Upper lobe of left lung (tissue), 6 donors: ENCODE results near the gene OR6B1. TPM values are rescaled to one million over a fixed set of nuclear protein-coding genes. Genes with fewer than 3 reads are reported as not detected.
"Not testable (repeated sequence)": the region's sequence is repeated elsewhere in the genome, so short reads cannot be mapped to it uniquely, and the experiment has no call there.

Source experiments
- ATAC-seq, 2 donors: fragments of 200-7000 bp; cut with Tn5 transposase; one replicate each; pipeline ENCODE4 v1.9.1; 2022; ENCODE audit warnings: mild to moderate bottlenecking in 2 of 2, moderate library complexity in 2 of 2; ENCODE audit not compliant: low FRiP score in 2 of 2
- DNase-seq, 2 donors: peaks; one replicate each; pipeline ENCODE4 v3.0.0-alpha.2; 2019 to 2020
- H3K27ac ChIP-seq, 4 donors: fragments of 200-600 bp; sonication (generic); one replicate each; pipeline ENCODE4 v1.5.1; 2016 to 2019
- H3K27me3 ChIP-seq, 4 donors: fragments of 200-600 bp; sonication (generic); one replicate each; pipeline ENCODE4 v1.5.1; 2017 to 2019
- H3K36me3 ChIP-seq, 4 donors: fragments of 200-600 bp; sonication (generic); one replicate each; pipeline ENCODE4 v1.5.1; 2016 to 2019
- H3K4me1 ChIP-seq, 4 donors: fragments of 200-600 bp; sonication (generic); one replicate each; pipeline ENCODE4 v1.5.1; 2018 to 2019
- H3K4me3 ChIP-seq, 4 donors: fragments of 200-600 bp; sonication (generic); one replicate each; pipeline ENCODE4 v1.5.1; 2017 to 2019; ENCODE audit warnings: mild to moderate bottlenecking in 2 of 4, moderate library complexity in 1 of 4
- H3K9me3 ChIP-seq, 4 donors: fragments of 200-600 bp; sonication (generic); one replicate each; pipeline ENCODE4 v1.5.1; 2018 to 2019
- CTCF ChIP-seq, 6 experiments: fragments of 450-650 bp in 4 of 6; fragments of 200-600 bp in 2 of 6; sonication (generic) in 2 of 6; IDR thresholded peaks; one replicate each; pipeline ENCODE4 v1.5.1; 2016 to 2019; ENCODE audit warnings: antibody characterized with exemption in 6 of 6
- EP300 ChIP-seq, 4 donors: sonication (generic); formaldehyde crosslinking; IDR thresholded peaks; one replicate each; pipeline ENCODE4 v1.5.1; 2017; ENCODE audit warnings: antibody characterized with exemption in 4 of 4, control low read depth in 2 of 4
- POLR2A ChIP-seq, 4 donors: fragments of 450-650 bp; IDR thresholded peaks; one replicate each; pipeline ENCODE4 v1.5.1; 2016 to 2017; ENCODE audit warnings: antibody characterized with exemption in 4 of 4, mild to moderate bottlenecking in 2 of 4
- POLR2AphosphoS5 ChIP-seq, 2 donors: sonication (generic); formaldehyde crosslinking; IDR thresholded peaks; one replicate each; pipeline ENCODE4 v1.5.1; 2017; ENCODE audit warnings: antibody characterized with exemption in 2 of 2
- WGBS, 2 donors: methylation state at CpG; one replicate each; pipeline ENCODE4 v1.1.5; 2017 to 2018; 5-methylcytosine and 5-hydroxymethylcytosine counted together
- total RNA-seq, 6 donors: library from RNA; depleted of rRNA in 4 of 6; stranded (reverse); fragments of >200 nt in 4 of 6; gene quantifications; one replicate each; pipeline versions ENCODE4 v1.1.0 to v1.2.1, GENCODE V29; 2016 to 2021
- donor health status: DM: no; HTN: no; CAD: no; lungs with moderate emphysema.
- donor health status: DM: no; HTN: yes; CAD: no; lungs with severe emphysema.

The OR6B1 gene
- total RNA-seq, 6 donors from 2014 or later, result not detected

GRCh38 chr7:144001543-144001942 is 1.4 kb downstream of the OR6B1 start:
- Histone ChIP-seq H3K4me3 (no peak overlapping the region), H3K36me3 (no peaks in the 10 kb centered on the region), H3K27ac (no peak overlapping the region), H3K9me3 (no peaks in the 10 kb centered on the region), H3K4me1 (no peaks in the 10 kb centered on the region), H3K27me3 (no peaks in the 10 kb centered on the region)
- no peak for DNase-seq
- ATAC-seq, result no peak
- WGBS, 2 donors, result 65 to 68% methylated on average over 3 of the region's 3 CpGs
- no peak for TF ChIP-seq POLR2A (IDR thresholded peaks at IDR 0.05)
- TF ChIP-seq CTCF (IDR thresholded peaks at IDR 0.05), result no peak
- TF ChIP-seq EP300 (IDR thresholded peaks at IDR 0.05), result no peak
- TF ChIP-seq POLR2AphosphoS5 (IDR thresholded peaks at IDR 0.05), result no peak

GRCh38 chr7:144004703-144005102 is 4.6 kb downstream of the OR6B1 start:
- Histone ChIP-seq H3K4me3 (no peak overlapping the region), H3K27me3 (no peaks in the 10 kb centered on the region), H3K36me3 (no peaks in the 10 kb centered on the region), H3K9me3 (peaks cover 0 to 4% (median 1%) of the 10 kb centered on the region in 4 donors), H3K4me1 (no peaks in the 10 kb centered on the region), H3K27ac (no peak overlapping the region)
- no peak for TF ChIP-seq EP300 (IDR thresholded peaks at IDR 0.05)
- no peak for TF ChIP-seq CTCF (IDR thresholded peaks at IDR 0.05)
- no peak for TF ChIP-seq POLR2A (IDR thresholded peaks at IDR 0.05)
- no peak for TF ChIP-seq POLR2AphosphoS5 (IDR thresholded peaks at IDR 0.05)
- no peak for ATAC-seq
- 63 to 67% methylated on average over 5 of the region's 5 CpGs for WGBS, 2 donors
- DNase-seq, result no peak

- no peak overlapping the region for H3K27ac ChIP-seq
Observed at GRCh38 chr7:144006029-144006691, 6.0 kb downstream of the OR6B1 start.

GRCh38 chr7:144006692-144007042 is 6.5 kb downstream of the OR6B1 start:
- H3K27ac ChIP-seq, result no peak overlapping the region
- H3K4me1 ChIP-seq, result no peaks in the 10 kb centered on the region
- H3K9me3 ChIP-seq, result peaks cover 0 to 4% (median 1%) of the 10 kb centered on the region in 4 donors
- 83 to 89% methylated on average over 1 of the region's 1 CpG for WGBS, 2 donors
- H3K27me3 ChIP-seq, result no peaks in the 10 kb centered on the region
- no peak overlapping the region for H3K4me3 ChIP-seq
- TF ChIP-seq CTCF (IDR thresholded peaks at IDR 0.05), result no peak
- no peak for TF ChIP-seq EP300 (IDR thresholded peaks at IDR 0.05)
- no peak for TF ChIP-seq POLR2A (IDR thresholded peaks at IDR 0.05)
- no peak for TF ChIP-seq POLR2AphosphoS5 (IDR thresholded peaks at IDR 0.05)
- ATAC-seq (no peak), DNase-seq (no peak)
- no peaks in the 10 kb centered on the region for H3K36me3 ChIP-seq

More at GRCh38 chr7:144006029-144006691, 6.0 kb downstream of the OR6B1 start:
- Histone ChIP-seq H3K27me3 (no peaks in the 10 kb centered on the region), H3K4me3 (no peak overlapping the region), H3K36me3 (no peaks in the 10 kb centered on the region), H3K4me1 (no peaks in the 10 kb centered on the region), H3K9me3 (peaks cover 0 to 4% (median 1%) of the 10 kb centered on the region in 4 donors)
- 41 to 43% methylated on average over 1 of the region's 1 CpG for WGBS, 2 donors
- ATAC-seq (no peak), DNase-seq (no peak)
- TF ChIP-seq EP300 (IDR thresholded peaks at IDR 0.05) (no peak), CTCF (IDR thresholded peaks at IDR 0.05) (no peak), POLR2A (IDR thresholded peaks at IDR 0.05) (no peak), POLR2AphosphoS5 (IDR thresholded peaks at IDR 0.05) (no peak)

GRCh38 chr7:144009361-144009760 is 9.2 kb downstream of the OR6B1 start:
- Histone ChIP-seq H3K9me3 (peaks cover 0 to 4% (median 1%) of the 10 kb centered on the region in 4 donors), H3K36me3 (no peaks in the 10 kb centered on the region), H3K27me3 (no peaks in the 10 kb centered on the region), H3K4me1 (no peaks in the 10 kb centered on the region), H3K4me3 (no peak overlapping the region), H3K27ac (no peak overlapping the region)
- 82 to 100% methylated on average over 1 to 2 of the region's 2 CpGs for WGBS, 2 donors
- no peak for TF ChIP-seq POLR2AphosphoS5 (IDR thresholded peaks at IDR 0.05)
- no peak for TF ChIP-seq EP300 (IDR thresholded peaks at IDR 0.05)
- no peak for TF ChIP-seq POLR2A (IDR thresholded peaks at IDR 0.05)
- ATAC-seq (no peak), DNase-seq (no peak)

- not testable (repeated sequence) for DNase-seq, H3K27ac ChIP-seq, H3K4me1 ChIP-seq, H3K27me3 ChIP-seq, H3K9me3 ChIP-seq, ATAC-seq, H3K4me3 ChIP-seq, H3K36me3 ChIP-seq
Observed at GRCh38 chr7:144010061-144010460, 9.9 kb downstream of the OR6B1 start.

- not testable (repeated sequence) for DNase-seq, ATAC-seq, H3K36me3 ChIP-seq, H3K9me3 ChIP-seq, H3K4me1 ChIP-seq, H3K4me3 ChIP-seq, H3K27me3 ChIP-seq, H3K27ac ChIP-seq
- WGBS, 2 donors, result 63 to 81% methylated on average over 1 of the region's 1 CpG
Observed at GRCh38 chr7:144010821-144011220, 10.7 kb downstream of the OR6B1 start.
